GM18520 (cell line): ENCODE data around the gene FLACC1.
"Not testable (repeated sequence)": the region's sequence is repeated elsewhere in the genome, so short reads cannot be mapped to it uniquely, and the experiment has no call there.

ENCODE experiments used
- ATAC-seq: cut with Tn5 transposase; IDR thresholded peaks from one replicate; pipeline ENCODE4 v1.9.1; 2021; ENCODE audit not compliant: unreplicated experiment

FLACC1 gene

DNA sequence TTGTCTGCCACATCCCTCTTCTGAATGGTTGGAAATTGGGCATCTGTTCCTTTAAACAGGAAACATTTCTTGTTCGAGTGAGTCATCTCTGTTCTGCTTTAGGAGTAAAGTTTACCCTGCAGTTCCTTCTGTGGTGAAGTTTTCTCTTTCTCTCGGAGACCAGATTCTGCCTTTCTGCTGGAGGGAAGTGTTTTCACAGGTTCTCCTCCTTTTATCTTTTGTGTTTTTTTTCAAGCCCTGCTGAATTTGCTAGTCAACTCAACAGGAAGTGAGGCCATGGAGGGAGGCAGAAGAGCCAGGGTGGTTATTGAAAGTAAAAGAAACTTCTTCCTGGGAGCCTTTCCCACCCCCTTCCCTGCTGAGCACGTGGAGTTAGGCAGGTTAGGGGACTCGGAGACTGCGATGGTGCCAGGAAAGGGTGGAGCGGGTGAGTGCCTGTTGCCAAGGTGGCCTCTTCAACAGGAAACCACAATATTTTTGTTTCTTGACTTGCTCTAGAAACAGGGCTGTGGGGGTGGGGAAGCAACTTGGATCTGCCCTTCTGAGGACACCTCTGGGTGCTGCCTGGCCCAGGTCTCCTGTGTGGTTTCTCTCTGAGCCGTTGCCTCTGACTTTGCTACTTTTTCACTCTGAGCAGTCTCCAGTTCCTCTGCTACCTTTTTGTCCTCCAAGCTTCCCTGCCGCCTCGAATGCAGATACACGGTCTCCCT is 99.0 kb downstream of the FLACC1 start:
- peak; percentile 47 for ATAC-seq

DNA sequence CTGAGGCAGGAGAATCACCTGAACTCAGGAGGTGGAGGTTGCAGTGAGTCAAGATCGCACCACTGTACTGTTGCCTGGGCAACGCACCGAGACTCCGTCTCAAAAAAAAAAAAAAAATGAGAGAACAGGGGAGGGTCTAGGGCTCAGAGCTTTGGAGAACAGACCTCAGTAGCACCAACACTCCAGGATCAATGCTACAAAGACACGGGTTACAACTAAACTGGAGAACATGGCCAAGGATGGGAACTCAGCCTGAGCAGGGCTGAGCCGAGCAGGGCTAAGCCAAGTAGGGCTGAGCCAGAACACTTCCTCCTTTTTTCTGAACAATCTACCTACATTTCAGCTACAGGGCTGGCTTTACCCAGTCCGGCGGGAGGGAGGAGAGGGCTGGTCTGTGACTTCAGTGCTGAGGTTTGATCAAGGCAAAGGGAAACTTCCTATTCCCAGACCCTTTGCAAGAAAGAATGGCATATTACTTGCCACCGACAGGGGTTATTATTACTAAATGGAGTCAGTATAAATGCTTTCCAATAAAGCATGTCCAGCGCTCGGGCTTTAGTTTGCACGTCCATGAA is 99.7 kb downstream of the FLACC1 start:
- peak; percentile 36 for ATAC-seq

DNA sequence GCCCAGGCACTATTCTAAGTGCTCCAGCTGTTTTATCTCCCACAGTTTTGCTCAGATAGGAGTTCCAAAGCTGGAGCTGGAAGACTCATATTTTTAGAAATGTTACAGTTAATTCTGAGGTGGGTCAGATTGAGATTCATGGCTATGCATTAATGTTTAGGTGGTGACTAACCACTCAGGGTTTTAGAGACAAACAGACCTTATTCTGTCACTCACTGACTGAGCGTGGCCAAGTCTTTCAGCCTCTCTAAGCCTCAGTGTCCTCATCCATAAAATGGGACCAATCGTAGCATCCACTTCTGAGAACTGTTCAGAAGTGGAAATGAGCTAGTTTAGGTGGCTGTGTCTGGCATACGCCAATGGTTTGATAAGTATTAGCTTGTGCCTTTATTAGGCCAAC is 101.1 kb downstream of the FLACC1 start:
- no peak for ATAC-seq

DNA sequence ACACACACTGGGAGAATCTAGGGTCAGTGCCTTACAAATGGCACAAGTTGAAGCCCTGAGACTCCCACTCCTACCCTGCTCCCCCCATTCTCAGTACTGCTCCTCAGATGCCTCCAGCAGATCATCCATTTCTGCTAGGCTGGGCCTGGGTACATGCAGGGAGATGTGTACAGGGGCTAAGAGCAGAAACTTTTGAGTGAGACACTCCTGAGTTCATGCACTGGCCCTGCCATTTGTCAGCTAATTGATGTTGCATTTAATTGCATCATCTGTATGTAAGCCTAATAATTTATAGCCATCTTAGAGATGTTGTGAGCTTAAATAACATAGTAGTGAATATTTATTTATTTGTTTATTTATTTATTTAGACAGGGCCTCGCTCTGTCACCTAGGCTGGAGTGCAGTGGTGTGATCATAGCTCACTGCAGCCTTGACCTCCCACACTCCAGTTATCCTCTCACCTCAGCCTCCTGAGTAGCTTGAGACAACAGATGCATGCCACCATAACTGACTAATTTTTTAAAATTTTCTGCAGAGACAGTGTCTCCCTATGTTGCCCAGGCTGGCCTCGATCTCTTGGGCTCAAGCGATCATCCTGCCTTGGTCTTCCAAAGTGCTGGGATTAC is 101.6 kb downstream of the FLACC1 start:
- no peak for ATAC-seq

DNA sequence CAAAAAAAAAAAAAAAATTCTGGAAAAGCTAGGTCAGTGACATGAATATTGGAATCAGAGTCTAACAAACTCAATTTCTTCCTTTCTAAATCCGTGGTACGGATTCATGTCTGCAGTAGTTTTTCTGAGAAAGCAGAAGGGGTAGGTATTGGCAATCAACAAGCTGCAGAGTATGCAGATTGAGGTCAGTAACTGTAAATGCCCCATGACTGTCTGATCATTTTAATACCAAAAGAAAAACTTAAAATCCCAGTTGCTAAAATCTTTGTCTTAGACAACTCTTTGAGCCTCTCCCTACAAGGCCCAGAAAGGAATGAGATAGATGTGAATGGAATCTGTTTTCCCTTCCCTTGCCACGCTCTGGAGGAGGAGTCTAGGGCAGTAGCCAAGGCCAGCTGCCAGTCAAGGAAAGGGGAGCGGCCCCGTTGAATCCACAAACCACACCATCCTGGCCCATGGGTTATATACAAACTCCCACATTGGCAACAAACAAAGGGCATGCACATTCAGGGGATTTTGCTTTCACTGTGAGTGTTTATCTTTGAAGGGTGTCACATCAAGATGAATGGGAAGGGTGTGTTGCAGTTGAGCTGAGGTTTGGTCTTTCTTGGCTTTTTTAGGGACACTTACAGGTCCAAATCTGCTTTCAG is 102.9 kb downstream of the FLACC1 start:
- ATAC-seq: no peak

DNA sequence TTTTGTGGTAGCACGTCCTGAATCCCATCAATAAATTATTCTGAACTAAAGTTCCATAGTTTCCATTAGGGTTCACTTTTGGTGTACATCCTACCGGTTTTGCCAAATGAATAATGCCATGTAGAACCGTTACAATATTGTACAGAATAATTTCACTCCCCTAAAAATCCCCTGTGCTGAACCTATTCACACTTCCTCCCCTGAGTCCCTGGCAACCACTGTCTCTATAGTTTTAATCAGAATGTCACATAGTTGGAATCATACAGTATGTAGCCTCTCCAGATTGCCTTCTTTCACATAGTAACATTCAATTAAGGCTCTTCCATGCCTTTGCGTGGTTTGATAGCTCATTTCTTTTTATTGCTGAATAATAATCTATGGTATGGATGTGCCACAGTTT is 106.4 kb downstream of the FLACC1 start:
- no peak for ATAC-seq

DNA sequence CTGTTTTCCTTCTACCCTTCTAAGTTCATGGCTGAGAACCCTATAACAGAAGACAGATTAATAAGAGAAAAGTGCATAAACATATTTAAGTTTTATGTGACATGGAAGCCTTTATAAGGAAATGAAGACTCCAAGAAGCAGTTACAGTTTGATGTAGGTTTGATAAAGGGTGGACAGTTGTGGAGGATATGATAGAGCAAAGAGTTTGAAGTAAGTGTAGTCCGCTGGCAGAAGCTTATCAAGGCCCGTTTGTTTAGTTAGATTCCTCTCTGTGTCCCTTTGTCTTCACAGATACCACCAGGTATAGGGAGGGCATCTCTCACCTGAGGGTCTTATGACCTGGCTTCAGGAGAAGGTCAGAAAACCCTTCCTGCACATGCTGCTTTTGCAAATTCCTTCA is 107.3 kb downstream of the FLACC1 start:
- no peak for ATAC-seq

DNA sequence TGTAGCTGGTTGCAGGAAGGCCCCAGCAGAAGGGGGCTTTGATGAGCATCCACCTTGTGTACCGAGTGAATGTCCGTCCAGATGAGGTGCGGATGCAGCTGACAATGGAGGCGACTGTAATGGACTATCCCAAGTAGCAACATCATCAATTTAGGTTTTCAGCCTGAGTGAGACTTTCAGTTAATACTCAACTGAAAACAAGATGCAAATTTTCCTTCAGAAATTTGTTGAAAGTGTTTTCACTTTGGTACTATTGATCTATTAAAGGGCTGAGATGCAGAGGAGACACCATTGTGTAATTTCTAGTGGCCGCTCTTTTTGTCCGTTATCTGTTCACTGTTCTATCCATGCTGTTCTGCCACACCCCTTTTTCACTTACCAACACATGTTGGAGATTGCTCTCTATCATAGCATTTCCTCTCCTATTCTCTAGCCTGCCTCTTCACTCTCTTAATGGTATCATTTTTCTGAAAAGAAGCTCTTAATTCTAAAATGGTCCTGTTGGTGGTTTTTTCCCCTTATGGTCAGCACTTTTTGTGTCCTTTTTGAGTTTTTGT is 108.8 kb downstream of the FLACC1 start:
- ATAC-seq: peak; percentile 46

DNA sequence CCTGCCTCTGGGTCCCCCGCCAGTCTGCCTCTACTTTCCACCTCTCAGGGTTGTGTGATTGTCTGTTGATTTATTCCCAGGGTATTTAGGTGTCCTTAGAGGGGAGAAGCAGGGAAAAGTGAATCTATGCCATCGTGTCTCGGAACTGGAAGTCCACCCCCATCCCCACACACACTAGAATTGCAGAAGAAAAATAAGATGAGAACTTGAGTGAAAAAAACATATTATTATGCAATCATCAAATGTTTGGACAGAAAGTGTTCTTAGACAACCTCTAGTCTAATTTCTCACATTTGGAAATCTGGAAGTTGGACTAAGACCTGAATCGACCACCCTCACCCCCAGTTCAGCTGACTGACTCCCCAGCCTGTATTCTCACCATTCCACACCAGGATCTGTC is 110.9 kb downstream of the FLACC1 start:
- no peak for ATAC-seq

DNA sequence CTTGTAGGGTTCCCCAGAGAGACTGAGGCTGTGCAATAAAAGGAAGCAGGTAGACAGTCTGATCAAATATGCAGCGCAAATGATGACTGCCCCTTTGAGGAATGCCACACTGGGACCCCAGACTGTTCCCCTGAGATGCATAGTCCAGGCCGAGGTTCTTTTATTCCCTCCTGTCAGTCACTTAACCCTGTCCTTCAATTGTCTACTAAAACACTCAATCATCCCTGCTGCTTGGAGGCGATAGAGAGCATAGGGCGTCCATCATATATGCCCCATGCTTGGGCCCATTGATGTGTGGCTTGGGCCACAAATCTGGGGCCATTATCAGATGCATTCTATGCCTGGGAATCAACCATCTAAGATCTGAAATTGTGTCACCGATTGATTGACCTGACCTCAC is 112.3 kb downstream of the FLACC1 start:
- no peak for ATAC-seq

DNA sequence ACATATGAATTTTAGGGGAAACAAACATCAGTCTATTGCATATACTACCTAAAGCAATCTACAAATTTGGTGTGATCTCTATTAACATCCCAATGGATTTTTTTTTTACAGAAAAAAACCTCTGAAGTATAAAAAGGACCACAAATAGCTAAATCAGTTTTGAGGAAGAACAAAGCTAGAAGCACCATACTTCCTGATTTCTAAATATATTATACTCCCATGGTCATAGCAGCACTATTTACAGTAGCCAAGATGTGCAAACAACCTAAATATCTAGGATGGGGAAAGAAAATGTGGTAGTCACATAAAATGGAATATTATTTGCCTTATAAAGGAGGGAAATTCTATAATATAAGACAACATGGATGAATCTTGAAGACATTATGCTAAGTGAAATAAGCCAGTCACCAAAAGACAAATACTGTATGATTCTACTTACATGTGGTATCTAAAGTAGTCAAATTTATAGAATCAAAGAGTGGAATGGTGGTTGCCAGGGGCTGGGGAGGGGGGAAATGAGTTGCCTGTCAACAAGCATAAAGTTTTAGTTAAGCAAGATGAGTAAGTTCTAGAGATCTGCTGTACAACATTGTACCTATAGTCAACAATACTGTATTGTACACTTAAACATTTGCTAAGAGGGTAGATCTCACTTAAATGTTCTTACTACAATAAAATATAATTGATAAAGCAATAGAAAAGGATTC is 114.4 kb downstream of the FLACC1 start:
- ATAC-seq: no peak

DNA sequence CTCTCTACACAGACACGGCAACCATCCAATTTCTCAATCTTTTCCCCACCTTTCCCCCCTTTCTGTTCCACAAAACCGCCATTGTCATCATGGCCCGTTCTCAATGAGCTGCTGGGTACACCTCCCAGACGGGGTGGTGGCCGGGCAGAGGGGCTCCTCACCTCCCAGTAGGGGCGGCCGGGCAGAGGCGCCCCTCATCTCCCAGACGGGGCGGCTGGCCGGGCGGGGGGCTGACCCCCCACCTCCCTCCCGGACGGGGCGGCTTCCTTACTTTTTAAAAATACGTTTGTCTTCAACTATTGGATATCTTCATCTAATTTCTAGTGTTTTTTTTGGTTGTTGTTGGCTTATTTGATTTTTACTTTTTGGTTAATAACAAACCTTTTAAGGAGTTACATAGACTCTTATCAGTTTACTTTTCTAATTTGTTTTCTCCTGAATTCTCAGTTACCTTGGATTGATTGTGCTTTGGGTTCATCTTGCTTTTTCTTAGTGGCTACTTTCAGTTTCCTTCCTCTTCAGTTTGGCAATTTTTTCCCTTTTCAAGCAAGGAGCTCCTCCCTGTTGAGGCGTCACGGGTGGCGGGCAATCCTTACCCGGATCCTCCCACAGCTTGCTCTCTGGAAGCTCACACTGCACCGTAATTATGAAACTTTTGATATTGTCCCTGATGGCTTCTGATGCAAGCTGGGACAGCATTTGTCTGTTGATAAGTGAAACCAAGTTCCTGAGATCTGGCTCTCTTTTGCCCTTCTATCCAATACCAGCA is 117.8 kb downstream of the FLACC1 start:
- not testable (repeated sequence) for ATAC-seq
